GM12873 (cell line): ENCODE results near the gene OR51E1.

Experiments used
- TF ChIP-seq, protein P1 (sequence below): IDR thresholded peaks from 2 replicates; pipeline ENCODE4 v1.5.1; 2012; ENCODE audit warnings: low read depth, mild to moderate bottlenecking, moderate library complexity, low read length, control low read depth; ENCODE audit not compliant: insufficient read depth; ENCODE audit errors: missing control alignments

OR51E1 gene, protein sequence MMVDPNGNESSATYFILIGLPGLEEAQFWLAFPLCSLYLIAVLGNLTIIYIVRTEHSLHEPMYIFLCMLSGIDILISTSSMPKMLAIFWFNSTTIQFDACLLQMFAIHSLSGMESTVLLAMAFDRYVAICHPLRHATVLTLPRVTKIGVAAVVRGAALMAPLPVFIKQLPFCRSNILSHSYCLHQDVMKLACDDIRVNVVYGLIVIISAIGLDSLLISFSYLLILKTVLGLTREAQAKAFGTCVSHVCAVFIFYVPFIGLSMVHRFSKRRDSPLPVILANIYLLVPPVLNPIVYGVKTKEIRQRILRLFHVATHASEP

DNA sequence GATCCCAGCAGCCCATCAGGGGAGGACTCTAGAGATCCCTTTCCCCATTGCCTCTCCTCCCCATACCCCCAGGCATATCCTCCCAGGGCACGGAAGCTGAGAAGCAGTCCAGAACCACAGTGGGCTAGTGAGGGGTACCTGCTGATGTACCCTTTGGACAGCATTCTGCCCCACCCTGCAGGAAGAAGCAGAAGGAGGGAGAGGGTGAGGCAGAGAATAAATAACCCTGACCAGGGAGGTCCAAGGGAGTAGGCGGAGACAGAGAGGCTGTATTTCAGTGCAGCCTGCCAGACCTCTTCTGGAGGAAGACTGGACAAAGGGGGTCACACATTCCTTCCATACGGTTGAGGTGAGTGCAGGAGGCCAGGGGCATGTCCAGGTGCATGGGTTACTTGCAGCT, at the start of gene OR51E1:
OR51E1 (plus strand) TSS at position 301 of the 400 bp plus-strand sequence. CDS start 8,545 bp downstream, outside the sequence.
- TF ChIP-seq, protein P1, sequence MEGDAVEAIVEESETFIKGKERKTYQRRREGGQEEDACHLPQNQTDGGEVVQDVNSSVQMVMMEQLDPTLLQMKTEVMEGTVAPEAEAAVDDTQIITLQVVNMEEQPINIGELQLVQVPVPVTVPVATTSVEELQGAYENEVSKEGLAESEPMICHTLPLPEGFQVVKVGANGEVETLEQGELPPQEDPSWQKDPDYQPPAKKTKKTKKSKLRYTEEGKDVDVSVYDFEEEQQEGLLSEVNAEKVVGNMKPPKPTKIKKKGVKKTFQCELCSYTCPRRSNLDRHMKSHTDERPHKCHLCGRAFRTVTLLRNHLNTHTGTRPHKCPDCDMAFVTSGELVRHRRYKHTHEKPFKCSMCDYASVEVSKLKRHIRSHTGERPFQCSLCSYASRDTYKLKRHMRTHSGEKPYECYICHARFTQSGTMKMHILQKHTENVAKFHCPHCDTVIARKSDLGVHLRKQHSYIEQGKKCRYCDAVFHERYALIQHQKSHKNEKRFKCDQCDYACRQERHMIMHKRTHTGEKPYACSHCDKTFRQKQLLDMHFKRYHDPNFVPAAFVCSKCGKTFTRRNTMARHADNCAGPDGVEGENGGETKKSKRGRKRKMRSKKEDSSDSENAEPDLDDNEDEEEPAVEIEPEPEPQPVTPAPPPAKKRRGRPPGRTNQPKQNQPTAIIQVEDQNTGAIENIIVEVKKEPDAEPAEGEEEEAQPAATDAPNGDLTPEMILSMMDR: no peak

DNA sequence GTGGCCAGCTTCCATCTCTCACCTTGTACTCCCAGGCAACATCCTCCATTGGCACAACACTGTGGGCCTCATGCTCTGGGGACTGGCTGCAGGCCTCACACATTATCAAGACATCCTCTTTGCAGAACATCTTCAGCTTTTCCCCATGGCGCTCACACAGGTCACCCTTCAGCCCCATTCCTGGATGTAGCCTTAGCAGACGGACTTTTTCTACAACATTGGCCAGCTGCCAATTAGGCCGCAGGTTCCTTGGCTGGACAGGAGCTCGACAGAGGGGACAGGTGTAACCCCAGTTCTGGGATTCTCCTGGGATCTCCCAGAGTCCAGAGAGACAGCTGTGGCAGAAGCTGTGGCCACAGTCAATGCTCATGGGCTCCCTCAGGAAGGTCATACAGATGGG, 38.7 kb upstream of the OR51E1 start:
- TF ChIP-seq, protein P1: no peak

DNA sequence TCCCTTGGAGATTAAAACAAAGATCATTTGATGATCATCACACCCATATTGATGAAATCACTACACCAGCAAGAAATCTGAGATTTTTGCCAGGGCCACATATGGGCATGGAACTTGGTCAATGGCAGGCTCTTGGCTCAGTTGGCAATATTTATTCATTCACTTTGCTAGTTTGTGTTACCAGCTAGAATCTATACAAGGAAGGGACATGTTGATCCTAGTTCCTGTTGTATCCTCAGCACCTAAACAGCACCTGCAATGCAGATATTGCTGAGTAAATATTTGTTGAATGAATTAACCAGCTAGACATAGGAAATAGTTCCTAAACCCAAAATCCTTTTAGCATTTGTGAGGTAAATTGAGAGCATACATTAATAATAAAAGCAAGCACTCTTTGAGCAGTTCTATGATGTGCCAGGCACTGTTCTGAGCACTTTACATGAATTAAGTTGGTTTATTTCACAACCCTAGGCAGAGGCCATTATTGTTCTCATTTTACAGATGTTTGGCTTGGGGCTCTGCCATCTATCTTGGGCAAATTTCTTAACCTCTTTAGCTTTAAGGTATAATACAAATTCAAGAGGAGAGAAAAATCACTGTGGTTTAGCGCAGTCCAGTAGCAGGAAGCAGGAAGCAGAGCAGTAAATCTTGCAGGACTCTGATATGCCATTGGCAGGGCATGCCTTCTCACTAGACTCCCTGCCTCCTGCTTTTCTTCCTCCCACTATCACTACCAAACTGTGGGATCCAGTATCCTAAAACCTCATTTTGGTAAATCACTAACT, 37.4 kb upstream of the OR51E1 start:
- TF ChIP-seq, protein P1: no peak

DNA sequence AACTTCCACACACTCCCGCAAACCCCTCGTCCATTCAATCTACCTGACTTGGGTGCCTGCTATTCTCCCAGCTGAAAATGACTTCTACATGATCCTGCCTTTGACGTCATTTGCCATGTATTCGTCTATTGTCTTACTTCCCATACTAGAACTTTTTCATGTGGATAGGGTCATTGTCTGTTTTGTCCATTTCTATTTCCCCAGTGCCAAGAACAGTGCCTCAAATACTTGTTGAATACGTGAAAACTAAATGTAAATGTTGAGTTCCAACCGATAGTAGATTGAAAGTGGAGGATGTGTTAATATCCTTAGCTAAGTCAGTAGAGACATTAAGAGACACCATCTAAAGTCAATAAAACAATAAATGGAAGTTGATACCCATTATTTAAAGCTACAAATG, 36.7 kb upstream of the OR51E1 start:
- TF ChIP-seq, protein P1: no peak

DNA sequence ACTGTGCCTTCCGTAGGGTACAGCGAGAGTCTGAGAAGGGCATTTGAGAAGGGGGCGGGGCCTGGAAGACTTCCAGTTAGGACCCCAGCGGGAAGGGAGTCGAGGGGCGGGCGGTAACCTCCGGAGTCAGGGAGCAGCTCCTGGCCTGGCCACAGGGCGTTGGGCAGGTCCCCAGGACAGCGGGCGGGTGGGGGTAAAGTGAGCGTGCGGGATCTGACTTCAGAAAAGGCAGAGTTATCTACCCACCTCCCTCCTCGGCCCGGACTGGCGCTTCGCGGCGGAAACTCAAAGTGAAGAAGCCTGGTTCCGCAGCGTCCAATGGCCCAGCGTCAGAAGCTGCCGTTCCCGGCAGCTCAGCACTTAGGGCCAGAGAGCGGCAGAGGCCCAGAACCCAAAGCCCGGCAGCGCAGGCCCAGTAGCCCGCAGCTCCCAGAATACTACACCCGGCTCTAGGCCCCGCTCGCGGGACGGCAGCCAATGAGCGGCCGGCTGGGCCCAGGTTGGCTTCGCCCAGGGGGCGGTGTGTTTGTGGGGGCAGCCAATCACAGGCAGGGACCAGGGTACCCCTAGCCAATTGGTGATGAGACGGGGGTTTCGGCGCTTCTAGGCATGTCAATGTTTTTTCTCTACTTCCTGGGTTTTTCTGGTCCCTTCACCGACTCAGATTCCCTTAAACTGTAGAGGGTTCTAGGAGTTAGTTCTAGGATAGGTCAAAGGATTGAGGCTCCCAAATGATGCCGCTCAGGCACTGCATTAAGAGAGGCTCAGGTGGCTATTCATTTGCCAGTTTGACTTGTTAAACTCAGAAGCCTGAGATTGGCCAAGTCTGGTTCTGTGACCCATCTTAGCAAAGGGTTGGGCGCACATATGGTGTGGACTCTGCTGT, 35.8 kb upstream of the OR51E1 start, which contains the start of gene TRIM68:
TRIM68 (minus strand) TSS at position 451 of the 886 bp plus-strand sequence. CDS start 2,727 bp downstream, outside the sequence.
- TF ChIP-seq, protein P1: no peak

DNA sequence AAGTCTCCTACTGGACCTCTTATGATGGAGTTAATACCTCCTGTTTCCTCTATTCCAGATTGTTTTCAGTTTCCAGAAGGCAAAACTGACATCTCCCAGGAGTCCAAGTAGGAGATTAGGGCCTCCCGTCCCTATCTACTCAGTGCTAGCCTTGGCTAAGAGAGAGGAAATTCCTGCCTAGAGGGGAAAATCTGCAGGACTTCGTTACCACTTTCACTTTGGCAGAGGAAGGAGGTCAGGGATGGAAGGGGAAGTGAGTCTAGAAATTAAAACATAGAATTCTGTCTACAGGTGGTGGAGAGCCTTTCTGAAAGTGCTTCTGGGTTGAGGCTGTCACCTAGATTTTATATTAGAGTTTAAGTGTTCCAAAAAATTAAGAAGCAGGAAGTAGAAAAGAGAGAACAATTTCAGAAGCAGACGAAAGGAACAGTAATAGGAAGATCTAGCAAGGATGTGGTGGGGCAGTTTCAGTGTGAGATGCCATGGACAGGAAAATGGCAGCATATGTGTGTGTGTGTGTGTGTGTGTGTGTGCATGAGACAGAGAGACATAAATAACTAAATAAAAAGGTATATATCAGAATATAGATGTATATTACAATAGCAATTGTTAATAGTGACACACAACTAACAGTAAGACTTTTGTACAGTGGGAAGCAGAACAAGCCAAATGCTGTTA, 33.4 kb upstream of the OR51E1 start:
- TF ChIP-seq, protein P1: no peak
